NCI-H526 treated with DMSO at 0.1 percent for 48 hours (cell line): ENCODE results near the gene FAM3C.
"Not testable (repeated sequence)": the region's sequence is repeated elsewhere in the genome, so short reads cannot be mapped to it uniquely, and the experiment has no call there.

Experiments
- DNase-seq: peaks from one replicate; lab custom pipeline; 2025; lab: John Stamatoyannopoulos, UW

The FAM3C gene, protein sequence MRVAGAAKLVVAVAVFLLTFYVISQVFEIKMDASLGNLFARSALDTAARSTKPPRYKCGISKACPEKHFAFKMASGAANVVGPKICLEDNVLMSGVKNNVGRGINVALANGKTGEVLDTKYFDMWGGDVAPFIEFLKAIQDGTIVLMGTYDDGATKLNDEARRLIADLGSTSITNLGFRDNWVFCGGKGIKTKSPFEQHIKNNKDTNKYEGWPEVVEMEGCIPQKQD

GRCh38 chr7:121395961-121396757 lies at the start of gene FAM3C:
Gene FAM3C (minus strand): TSS chr7:121396308. CDS start chr7:121382969, 13,339 bp downstream.
- peak; percentile 94 for DNase-seq

DNA sequence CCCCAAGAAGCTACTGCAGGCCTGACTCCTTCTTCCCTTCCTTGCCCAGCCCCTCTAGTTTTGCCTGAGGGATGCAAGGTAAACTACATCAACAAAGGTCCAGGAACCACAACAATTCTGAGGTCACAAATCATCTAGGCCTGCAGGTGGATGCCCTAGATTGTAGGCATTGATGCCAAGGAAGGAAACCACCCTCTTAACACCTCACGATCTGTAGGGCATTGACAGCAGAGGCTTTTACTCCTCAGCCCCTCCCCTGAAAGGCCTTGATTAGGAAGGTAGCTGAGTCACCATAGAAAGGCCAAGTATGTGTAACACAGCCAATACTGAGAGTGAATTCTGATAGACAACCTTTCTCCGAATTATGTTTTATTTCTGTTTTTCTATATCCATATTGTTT lies 46.7 kb upstream of the FAM3C start:
- no peak for DNase-seq

DNA sequence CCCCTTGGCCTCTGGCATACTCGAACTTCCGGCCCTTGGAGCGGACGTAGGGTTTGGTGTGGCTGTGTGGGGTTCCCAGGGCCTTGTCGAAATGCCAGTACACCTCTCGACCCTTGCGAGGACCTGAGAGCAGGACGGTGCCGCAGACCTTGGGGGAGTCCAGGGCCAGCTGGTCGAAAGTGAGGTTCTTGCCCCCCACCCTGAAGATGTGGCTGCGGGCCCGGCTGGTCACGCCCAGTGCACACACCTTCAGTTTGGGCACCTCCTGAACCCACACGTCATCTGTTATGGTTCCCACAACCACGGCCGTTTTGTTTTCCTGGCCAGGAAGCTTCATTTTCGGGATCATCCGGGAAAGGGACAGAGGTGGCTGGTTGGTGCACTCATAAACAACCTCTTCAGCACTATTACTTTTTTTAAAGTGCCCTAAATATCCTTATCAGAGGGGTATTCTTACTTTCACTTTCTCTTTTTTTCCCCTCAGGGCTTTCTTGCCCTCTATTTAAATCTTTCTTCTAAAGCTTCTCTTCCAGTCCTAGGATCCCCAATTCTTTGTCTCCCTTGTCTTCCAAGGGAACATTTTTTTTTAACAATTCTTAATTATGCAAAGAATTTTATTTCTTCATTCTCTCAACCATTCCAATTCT lies 44.9 kb upstream of the FAM3C start:
- DNase-seq, result no peak

DNA sequence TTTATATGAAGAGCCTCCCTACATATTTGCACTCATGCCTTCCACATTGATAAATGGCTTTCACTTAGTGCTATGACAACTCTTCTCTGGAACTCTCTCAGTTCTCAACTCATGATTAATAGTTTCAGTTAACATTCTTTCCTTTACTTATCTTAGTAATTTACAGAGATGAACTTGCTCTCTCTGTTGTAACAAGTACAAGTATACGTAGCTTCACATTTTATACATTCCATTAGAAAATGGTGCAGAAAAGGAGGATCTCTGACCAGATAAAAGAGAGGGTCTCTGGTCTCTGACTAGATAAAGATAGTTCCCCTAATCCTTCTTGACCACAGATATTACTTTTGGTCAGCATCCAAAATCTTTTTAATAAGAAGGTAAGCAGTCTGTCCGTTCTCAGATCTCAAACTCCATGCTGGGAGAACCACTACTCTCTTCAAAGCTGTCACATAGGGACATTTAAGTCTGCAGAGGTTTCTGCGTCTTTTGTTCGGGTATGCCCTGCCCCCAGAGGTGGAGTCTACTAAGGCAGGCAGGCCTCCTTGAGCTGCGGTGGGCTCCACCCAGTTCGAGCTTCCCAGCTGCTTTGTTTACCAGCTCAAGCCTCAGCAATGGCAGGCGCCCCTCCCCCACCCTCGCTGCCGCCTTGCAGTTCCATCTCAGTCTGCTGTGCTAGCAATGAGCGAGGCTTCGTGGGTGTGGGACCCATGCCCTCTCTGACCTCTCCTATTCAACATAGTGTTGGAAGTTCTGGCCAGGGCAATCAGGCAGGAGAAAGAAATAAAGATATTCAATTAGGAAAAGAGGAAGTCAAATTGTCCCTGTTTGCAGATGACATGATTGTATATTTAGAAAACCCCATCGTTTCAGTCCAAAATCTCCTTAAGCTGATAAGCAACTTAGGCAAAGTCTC lies 42.2 kb upstream of the FAM3C start:
- DNase-seq, result peak; percentile 34

- DNase-seq, result no peak
These were observed 41.4 kb upstream of the FAM3C start for GRCh38 chr7:121437470-121437869.

GRCh38 chr7:121436688-121437087 lies 40.6 kb upstream of the FAM3C start:
- no peak for DNase-seq

GRCh38 chr7:121436136-121436535 lies 40.0 kb upstream of the FAM3C start:
- no peak for DNase-seq

DNA sequence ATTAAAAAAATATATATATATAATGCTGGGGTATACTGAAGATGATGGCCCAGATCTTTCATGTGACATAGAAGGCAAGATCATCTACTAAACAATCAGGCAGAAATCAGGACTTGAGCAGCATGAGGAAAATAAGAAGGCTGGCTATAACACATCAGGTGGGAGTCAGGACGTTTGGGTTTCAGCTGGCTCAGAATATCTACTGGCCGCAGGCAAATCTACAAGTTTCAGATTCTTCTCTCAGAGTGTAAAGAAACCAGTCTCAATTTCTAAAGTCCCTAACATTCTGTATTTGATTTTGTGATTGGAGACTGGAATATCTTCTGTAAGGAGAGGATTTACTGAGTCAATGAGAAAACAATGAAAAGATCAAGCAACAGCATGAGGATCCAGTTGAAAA lies 37.7 kb upstream of the FAM3C start:
- no peak for DNase-seq

GRCh38 chr7:121432486-121432885 lies 36.4 kb upstream of the FAM3C start:
- DNase-seq, result not testable (repeated sequence)

- no peak for DNase-seq
These were observed 35.9 kb upstream of the FAM3C start for GRCh38 chr7:121431996-121432395.

- no peak for DNase-seq
These were observed 35.4 kb upstream of the FAM3C start for GRCh38 chr7:121431389-121431995.

DNA sequence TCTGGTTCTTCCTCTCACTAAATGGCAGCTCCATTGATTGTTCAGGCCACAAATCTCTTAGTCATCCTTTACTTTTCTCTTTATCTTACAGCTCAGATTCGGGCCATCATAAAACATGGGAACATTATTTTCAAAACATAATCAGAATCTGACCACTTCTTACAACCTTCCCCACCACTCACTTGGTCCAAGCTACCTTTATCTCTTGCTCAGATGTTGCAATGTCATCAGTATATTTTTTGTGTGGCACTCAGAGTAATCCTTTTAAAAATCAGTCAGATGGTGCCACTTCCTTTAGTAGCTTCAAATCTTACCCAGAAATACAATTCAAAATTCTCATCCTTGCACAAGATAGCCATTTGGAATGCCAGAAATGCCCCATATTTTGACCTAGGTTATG lies 34.5 kb upstream of the FAM3C start:
- no peak for DNase-seq

GRCh38 chr7:121429798-121430197 lies 33.7 kb upstream of the FAM3C start:
- DNase-seq, result no peak

GRCh38 chr7:121428855-121429489 lies 32.9 kb upstream of the FAM3C start:
- no peak for DNase-seq

- DNase-seq, result not testable (repeated sequence)
These were observed 25.6 kb upstream of the FAM3C start for GRCh38 chr7:121421743-121422142.

GRCh38 chr7:121420976-121421375 lies 24.9 kb upstream of the FAM3C start:
- DNase-seq, result no peak

GRCh38 chr7:121419201-121420148 lies 23.4 kb upstream of the FAM3C start:
- no peak for DNase-seq

- no peak for DNase-seq
These were observed 20.4 kb upstream of the FAM3C start for GRCh38 chr7:121416533-121416932.

DNA sequence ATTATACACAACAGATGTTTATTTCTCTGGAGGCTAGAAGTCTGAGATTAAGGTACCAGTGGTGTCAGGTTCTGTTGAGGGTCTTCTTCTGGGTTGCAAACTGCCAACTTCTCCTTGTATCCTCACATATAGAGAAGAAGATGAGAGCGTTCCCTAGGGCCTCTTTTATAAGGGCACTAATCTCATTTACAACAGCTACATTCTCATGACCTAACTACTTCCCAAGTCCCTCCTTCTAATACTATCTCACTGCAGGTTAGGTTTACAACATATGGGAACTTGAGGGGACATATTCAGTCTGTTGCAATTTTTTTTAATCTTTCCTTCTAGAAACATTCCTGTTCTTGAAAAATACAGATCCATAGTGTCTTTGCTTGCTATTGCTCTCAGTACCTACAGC lies 18.3 kb upstream of the FAM3C start:
- no peak for DNase-seq

DNA sequence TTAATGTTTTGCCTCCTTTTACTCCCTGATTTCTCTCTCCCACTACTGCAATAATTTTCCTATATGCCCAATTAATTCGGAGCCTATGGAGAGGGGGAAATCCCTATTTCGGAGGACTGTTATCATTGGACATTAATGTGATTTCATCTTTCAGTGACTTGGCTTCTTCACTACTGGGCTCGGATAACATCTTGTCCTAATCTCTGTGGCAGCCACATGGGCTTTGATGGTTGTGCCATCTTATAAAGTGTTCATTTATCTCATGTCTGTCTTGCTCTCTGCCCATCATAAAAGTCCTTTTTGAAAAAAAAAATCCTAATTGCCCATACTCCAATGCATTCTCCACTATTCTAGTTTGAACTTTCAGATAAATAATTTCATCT lies 15.5 kb upstream of the FAM3C start:
- no peak for DNase-seq
